ENCODE data around the gene CCDC33. TPM values are rescaled to one million over a fixed set of nuclear protein-coding genes. Genes with fewer than 3 reads are reported as not detected.

CCDC33 gene
- not detected for total RNA-seq

GRCh38 chr15:74235962-74236361 is at the start of gene CCDC33:
TSS of gene CCDC33 (plus strand) at chr15:74236326. CDS start at chr15:74236720, 394 bp downstream.
- Mint-ChIP-seq H3K27me3 (peaks cover 6% of the 10 kb centered on the region), H3K4me3 (no peak within 1 kb of the TSS), H3K4me1 (no peaks in the 10 kb centered on the region), H3K9me3 (no peaks in the 10 kb centered on the region), H3K36me3 (ENCODE audit: low read depth) (no peaks in the 10 kb centered on the region), H3K27ac (no peak within 1 kb of the TSS)
- POLR2A ChIA-PET, result no interaction called here
- no peak for DNase-seq
- CTCF ChIA-PET, result no interaction called here

GRCh38 chr15:74188216-74188615 is 47.9 kb upstream of the CCDC33 start:
- Mint-ChIP-seq H3K27me3 (peaks cover 3% of the 10 kb centered on the region), H3K27ac (no peak overlapping the region), H3K9me3 (no peaks in the 10 kb centered on the region), H3K4me3 (no peak overlapping the region), H3K36me3 (ENCODE audit: low read depth) (no peaks in the 10 kb centered on the region), H3K4me1 (no peaks in the 10 kb centered on the region)
- POLR2A ChIA-PET, result no interaction called here
- no peak for DNase-seq
- CTCF ChIA-PET, result no interaction called here

GRCh38 chr15:74191798-74192197 is 44.3 kb upstream of the CCDC33 start:
- Mint-ChIP-seq H3K4me1 (no peaks in the 10 kb centered on the region), H3K27me3 (peaks cover 4% of the 10 kb centered on the region), H3K9me3 (no peaks in the 10 kb centered on the region), H3K4me3 (no peak overlapping the region), H3K27ac (no peak overlapping the region), H3K36me3 (ENCODE audit: low read depth) (no peaks in the 10 kb centered on the region)
- ChIA-PET CTCF (no interaction called here), POLR2A (no interaction called here)
- DNase-seq, result no peak

- POLR2A ChIA-PET, result no interaction called here
These were observed 43.4 kb upstream of the CCDC33 start for GRCh38 chr15:74192751-74193150.

GRCh38 chr15:74193299-74193718 is 42.8 kb upstream of the CCDC33 start:
- DNase-seq, result no peak
- Mint-ChIP-seq H3K27ac (no peak overlapping the region), H3K27me3 (peaks cover 4% of the 10 kb centered on the region), H3K36me3 (ENCODE audit: low read depth) (no peaks in the 10 kb centered on the region), H3K4me1 (no peaks in the 10 kb centered on the region), H3K4me3 (no peak overlapping the region), H3K9me3 (no peaks in the 10 kb centered on the region)
- CTCF ChIA-PET, result no interaction called here
- POLR2A ChIA-PET, result no interaction called here

More at GRCh38 chr15:74192751-74193150, 43.4 kb upstream of the CCDC33 start:
- DNase-seq, result no peak
- Mint-ChIP-seq H3K27ac (no peak overlapping the region), H3K36me3 (ENCODE audit: low read depth) (no peaks in the 10 kb centered on the region), H3K9me3 (no peaks in the 10 kb centered on the region), H3K27me3 (peaks cover 4% of the 10 kb centered on the region), H3K4me3 (no peak overlapping the region), H3K4me1 (no peaks in the 10 kb centered on the region)
- CTCF ChIA-PET, result no interaction called here

GRCh38 chr15:74193905-74194304 is 42.2 kb upstream of the CCDC33 start:
- POLR2A ChIA-PET, result no interaction called here
- H3K27me3 Mint-ChIP-seq, result peaks cover 4% of the 10 kb centered on the region
- CTCF ChIA-PET, result no interaction called here
- no peaks in the 10 kb centered on the region for H3K36me3 Mint-ChIP-seq (ENCODE audit: low read depth)
- no peak overlapping the region for H3K27ac Mint-ChIP-seq
- no peak overlapping the region for H3K4me3 Mint-ChIP-seq
- H3K9me3 Mint-ChIP-seq, result no peaks in the 10 kb centered on the region
- no peak for DNase-seq
- H3K4me1 Mint-ChIP-seq, result no peaks in the 10 kb centered on the region

GRCh38 chr15:74194572-74195559 is 41.3 kb upstream of the CCDC33 start:
- no peak for DNase-seq
- Mint-ChIP-seq H3K4me3 (no peak overlapping the region), H3K27ac (no peak overlapping the region), H3K4me1 (no peaks in the 10 kb centered on the region), H3K27me3 (peaks cover 4% of the 10 kb centered on the region), H3K36me3 (ENCODE audit: low read depth) (no peaks in the 10 kb centered on the region), H3K9me3 (no peaks in the 10 kb centered on the region)
- CTCF ChIA-PET, result no interaction called here
- POLR2A ChIA-PET, result no interaction called here

GRCh38 chr15:74196175-74196574 is 40.0 kb upstream of the CCDC33 start:
- POLR2A ChIA-PET, result no interaction called here
- no peak for DNase-seq
- no peaks in the 10 kb centered on the region for H3K9me3 Mint-ChIP-seq
- H3K27me3 Mint-ChIP-seq, result peaks cover 4% of the 10 kb centered on the region
- H3K4me3 Mint-ChIP-seq, result no peak overlapping the region
- CTCF ChIA-PET, result no interaction called here
- H3K36me3 Mint-ChIP-seq (ENCODE audit: low read depth), result no peaks in the 10 kb centered on the region
- peaks cover 3% of the 10 kb centered on the region for H3K4me1 Mint-ChIP-seq
- no peak overlapping the region for H3K27ac Mint-ChIP-seq

- no peak overlapping the region for H3K27ac Mint-ChIP-seq
- peaks cover 5% of the 10 kb centered on the region for H3K4me1 Mint-ChIP-seq
- no peak for DNase-seq
- CTCF ChIA-PET, result no interaction called here
- H3K9me3 Mint-ChIP-seq, result no peaks in the 10 kb centered on the region
- H3K27me3 Mint-ChIP-seq, result peaks cover 4% of the 10 kb centered on the region
- no peak overlapping the region for H3K4me3 Mint-ChIP-seq
- no peaks in the 10 kb centered on the region for H3K36me3 Mint-ChIP-seq (ENCODE audit: low read depth)
- POLR2A ChIA-PET, result no interaction called here
These were observed 38.8 kb upstream of the CCDC33 start for GRCh38 chr15:74197176-74197965.

GRCh38 chr15:74199297-74199652 is 36.9 kb upstream of the CCDC33 start:
- H3K27me3 Mint-ChIP-seq, result peaks cover 11% of the 10 kb centered on the region
- H3K36me3 Mint-ChIP-seq (ENCODE audit: low read depth), result no peaks in the 10 kb centered on the region
- no peak overlapping the region for H3K4me3 Mint-ChIP-seq
- ChIA-PET POLR2A (no interaction called here), CTCF (no interaction called here)
- no peaks in the 10 kb centered on the region for H3K9me3 Mint-ChIP-seq
- no peak overlapping the region for H3K27ac Mint-ChIP-seq
- peaks cover 5% of the 10 kb centered on the region for H3K4me1 Mint-ChIP-seq
- DNase-seq, result no peak

- Mint-ChIP-seq H3K4me1 (peaks cover 5% of the 10 kb centered on the region), H3K36me3 (ENCODE audit: low read depth) (no peaks in the 10 kb centered on the region), H3K4me3 (no peak overlapping the region), H3K9me3 (no peaks in the 10 kb centered on the region), H3K27ac (no peak overlapping the region), H3K27me3 (peaks cover 11% of the 10 kb centered on the region)
- ChIA-PET POLR2A (no interaction called here), CTCF (no interaction called here)
- DNase-seq, result no peak
These were observed 35.7 kb upstream of the CCDC33 start for GRCh38 chr15:74200412-74200815.

GRCh38 chr15:74200871-74201419 is 35.2 kb upstream of the CCDC33 start:
- ChIA-PET POLR2A (no interaction called here), CTCF (no interaction called here)
- H3K27ac Mint-ChIP-seq, result no peak overlapping the region
- H3K27me3 Mint-ChIP-seq, result peaks cover 11% of the 10 kb centered on the region
- peaks cover 5% of the 10 kb centered on the region for H3K4me1 Mint-ChIP-seq
- H3K9me3 Mint-ChIP-seq, result no peaks in the 10 kb centered on the region
- H3K4me3 Mint-ChIP-seq, result no peak overlapping the region
- DNase-seq, result no peak
- no peaks in the 10 kb centered on the region for H3K36me3 Mint-ChIP-seq (ENCODE audit: low read depth)

- no peak overlapping the region for H3K27ac Mint-ChIP-seq
- H3K9me3 Mint-ChIP-seq, result no peaks in the 10 kb centered on the region
- no peaks in the 10 kb centered on the region for H3K36me3 Mint-ChIP-seq (ENCODE audit: low read depth)
- POLR2A ChIA-PET, result no interaction called here
- no peak overlapping the region for H3K4me3 Mint-ChIP-seq
- peaks cover 5% of the 10 kb centered on the region for H3K4me1 Mint-ChIP-seq
- CTCF ChIA-PET, result no interaction called here
- H3K27me3 Mint-ChIP-seq, result peaks cover 11% of the 10 kb centered on the region
- DNase-seq, result no peak
These were observed 34.3 kb upstream of the CCDC33 start for GRCh38 chr15:74201710-74202420.

Data from activated CD4-positive, alpha-beta memory T cell treated with anti-CD3 and anti-CD28 coated beads, Interleukin-2, amount 10 ng/mL, durations not matched to agents 7 days and 5 days (primary cell).